ENCODE data around the gene ARSA. TPM values are rescaled to one million over a fixed set of nuclear protein-coding genes. Genes with fewer than 3 reads are reported as not detected.

Gene ARSA
- total RNA-seq, 2 experiments from 2014 or later, result 64.2 to 66.5 TPM

- no peak for DNase-seq
- no peaks in the 10 kb centered on the region for H3K27me3 Mint-ChIP-seq
Observed at GRCh38 chr22:50576806-50577696, 50.9 kb downstream of the ARSA start.

GRCh38 chr22:50576070-50576469, 51.9 kb downstream of the ARSA start:
- no peaks in the 10 kb centered on the region for H3K27me3 Mint-ChIP-seq
- peaks cover 38% of the 10 kb centered on the region for H3K36me3 Mint-ChIP-seq (ENCODE audit: low read depth)
- no peak overlapping the region for H3K4me3 Mint-ChIP-seq
- H3K4me1 Mint-ChIP-seq, result peaks cover 24% of the 10 kb centered on the region
- H3K9me3 Mint-ChIP-seq, result no peaks in the 10 kb centered on the region
- ChIA-PET POLR2A (no interaction called here), CTCF (interaction anchor here (1.3 to 3.0 kb wide), 4 partner anchors 10 to 45 kb away, joined by 4 to 16 read pairs (median 7); partner anchors contain the start of gene SYCE3)
- no peak overlapping the region for H3K27ac Mint-ChIP-seq
- DNase-seq, result no peak

More at GRCh38 chr22:50576806-50577696, 50.9 kb downstream of the ARSA start:
- Mint-ChIP-seq H3K4me1 (peaks cover 30% of the 10 kb centered on the region), H3K27ac (peak overlapping the region; percentile 33), H3K4me3 (peak overlapping the region; percentile 16), H3K9me3 (no peaks in the 10 kb centered on the region), H3K36me3 (ENCODE audit: low read depth) (peaks cover 35% of the 10 kb centered on the region)
- ChIA-PET POLR2A (no interaction called here), CTCF (interaction anchor here (1.6 to 3.0 kb wide), 3 partner anchors 11 to 44 kb away, joined by 5 to 16 read pairs (median 7); partner anchors contain the start of gene SYCE3)

GRCh38 chr22:50575426-50575941, 52.5 kb downstream of the ARSA start:
- no peak overlapping the region for H3K27ac Mint-ChIP-seq
- CTCF ChIA-PET, result interaction anchor here (1.0 to 2.0 kb wide), 5 partner anchors 10 to 189 kb away, joined by 3 to 13 read pairs (median 6); partner anchors contain the start of gene SYCE3
- H3K27me3 Mint-ChIP-seq, result no peaks in the 10 kb centered on the region
- no peak overlapping the region for H3K4me3 Mint-ChIP-seq
- peaks cover 42% of the 10 kb centered on the region for H3K36me3 Mint-ChIP-seq (ENCODE audit: low read depth)
- POLR2A ChIA-PET, result interaction anchor here (0.6 to 0.7 kb wide), 2 partner anchors 28 to 36 kb away, joined by 3 read pairs; no protein-coding TSS in a partner anchor
- no peaks in the 10 kb centered on the region for H3K9me3 Mint-ChIP-seq
- DNase-seq, result no peak
- H3K4me1 Mint-ChIP-seq, result peaks cover 22% of the 10 kb centered on the region

Other genes with a start within 250 kb of the ARSA start
- 100 to 1,000 TPM; 211 to 224 TPM for gene SBF1, start 153.1 kb downstream of the ARSA start, total RNA-seq
- 1 to 10 TPM; 3.7 to 4.1 TPM for gene ADM2, start 146.6 kb downstream of the ARSA start, total RNA-seq
- gene MIOX, start 141.3 kb downstream of the ARSA start, total RNA-seq, result under 1 TPM in 1 of 2 experiments, not detected in 1; 0.23 TPM
- 100 to 1,000 TPM; 130 to 139 TPM for gene LMF2, start 120.5 kb downstream of the ARSA start, total RNA-seq
- gene NCAPH2, start 119.9 kb downstream of the ARSA start, total RNA-seq, result 100 to 1,000 TPM; 110 to 133 TPM
- 10 to 100 TPM in 1 of 2 experiments, 1 to 10 TPM in 1; 2.8 to 10.5 TPM for gene SCO2, start 102.6 kb downstream of the ARSA start, total RNA-seq
- 100 to 1,000 TPM in 1 of 2 experiments, 10 to 100 TPM in 1; 92.2 to 126 TPM for gene TYMP, start 98.1 kb downstream of the ARSA start, total RNA-seq
- gene KLHDC7B, start 82.3 kb downstream of the ARSA start, total RNA-seq, result 10 to 100 TPM; 15.6 to 16.0 TPM
- under 1 TPM in 1 of 2 experiments, not detected in 1; 0.87 TPM for gene SYCE3, start 65.2 kb downstream of the ARSA start, total RNA-seq
- 100 to 1,000 TPM; 107 to 113 TPM for gene CPT1B, start 49.7 kb downstream of the ARSA start, total RNA-seq
- 100 to 1,000 TPM; 140 to 142 TPM for gene CHKB, start 45.3 kb downstream of the ARSA start, total RNA-seq
- gene MAPK8IP2, start 27.4 kb downstream of the ARSA start, total RNA-seq, result under 1 TPM; 0.29 to 0.37 TPM
- under 1 TPM; 0.02 to 0.04 TPM for gene SHANK3, start 44.7 kb upstream of the ARSA start, total RNA-seq
- gene ACR, start 110.1 kb upstream of the ARSA start, total RNA-seq, result not detected
- gene RABL2B, start 155.5 kb upstream of the ARSA start, total RNA-seq, result 10 to 100 TPM; 28.2 to 29.0 TPM